ENCODE data around the gene PCNX2. TPM values are rescaled to one million over a fixed set of nuclear protein-coding genes. Genes with fewer than 3 reads are reported as not detected.

Gene PCNX2
- total and polyA plus RNA-seq, 2 experiments from 2014 or later: 42.9 to 88.3 TPM

GRCh38 chr1:232978091-232978634 lies 317.4 kb downstream of the PCNX2 start:
- H3K36me3 ChIP-seq (ENCODE audit: insufficient read depth): 0 out of 2 replicates have a peak, but pooled peaks cover 6% of the 10 kb centered on the region
- H3K4me2 ChIP-seq: no peak overlapping the region
- no peaks in the 10 kb centered on the region for H3K27me3 ChIP-seq (ENCODE audit: insufficient read depth)
- H3K79me2 ChIP-seq (replicated peaks; ENCODE audit: insufficient read depth): 0 out of 2 replicates have a peak, but pooled peaks cover 3% of the 10 kb centered on the region
- Mint-ChIP-seq H3K27me3 (ENCODE audit: insufficient read depth, low read depth, poor library complexity) (peaks cover 5% of the 10 kb centered on the region), H3K27ac (no peak overlapping the region), H3K36me3 (ENCODE audit: low read depth) (peaks cover 38% of the 10 kb centered on the region), H3K9me3 (peaks cover 3% of the 10 kb centered on the region; the same call in 1 of the 3 replicates), H3K4me3 (no peak overlapping the region), H3K4me1 (peaks cover 10% of the 10 kb centered on the region)
- 0 out of 2 replicates have a peak, but pooled peaks cover 6% of the 10 kb centered on the region for H4K20me1 ChIP-seq (replicated peaks; ENCODE audit: insufficient read depth)
- H3K9me2 ChIP-seq (ENCODE audit: insufficient read depth): no peaks in the 10 kb centered on the region
- no peak overlapping the region for H2AFZ ChIP-seq
- ATAC-seq: no peak
- peaks cover 5% of the 10 kb centered on the region for H3K4me1 ChIP-seq (ENCODE audit: insufficient read depth)
- H3K27ac ChIP-seq (ENCODE audit: low read depth): no peak overlapping the region
- TF ChIP-seq CTCF (conservative IDR thresholded peaks at IDR 0.05; ENCODE audit: low read depth in 2 of 2) (no peak), JUNB (IDR thresholded peaks at IDR 0.05; ENCODE audit: unreplicated experiment) (no peak), CREB1 (CRISPR knock-in tag; IDR thresholded peaks at IDR 0.05; ENCODE audit: low read depth) (no peak), ZNF114 (CRISPR knock-in tag; IDR thresholded peaks at IDR 0.05) (no peak), EZH2 (IDR thresholded peaks at IDR 0.05; ENCODE audit: low read depth, unreplicated experiment) (no peak), POLR2AphosphoS5 (IDR thresholded peaks at IDR 0.05; ENCODE audit: low read depth) (no peak), ZNF331 (CRISPR knock-in tag; IDR thresholded peaks at IDR 0.05; ENCODE audit: low read depth) (no peak), STAT1 (IDR thresholded peaks at IDR 0.05; ENCODE audit: unreplicated experiment) (no peak), NANOG (IDR thresholded peaks at IDR 0.05; ENCODE audit: borderline replicate concordance) (no peak)
- TF ChIP-seq, protein P1, sequence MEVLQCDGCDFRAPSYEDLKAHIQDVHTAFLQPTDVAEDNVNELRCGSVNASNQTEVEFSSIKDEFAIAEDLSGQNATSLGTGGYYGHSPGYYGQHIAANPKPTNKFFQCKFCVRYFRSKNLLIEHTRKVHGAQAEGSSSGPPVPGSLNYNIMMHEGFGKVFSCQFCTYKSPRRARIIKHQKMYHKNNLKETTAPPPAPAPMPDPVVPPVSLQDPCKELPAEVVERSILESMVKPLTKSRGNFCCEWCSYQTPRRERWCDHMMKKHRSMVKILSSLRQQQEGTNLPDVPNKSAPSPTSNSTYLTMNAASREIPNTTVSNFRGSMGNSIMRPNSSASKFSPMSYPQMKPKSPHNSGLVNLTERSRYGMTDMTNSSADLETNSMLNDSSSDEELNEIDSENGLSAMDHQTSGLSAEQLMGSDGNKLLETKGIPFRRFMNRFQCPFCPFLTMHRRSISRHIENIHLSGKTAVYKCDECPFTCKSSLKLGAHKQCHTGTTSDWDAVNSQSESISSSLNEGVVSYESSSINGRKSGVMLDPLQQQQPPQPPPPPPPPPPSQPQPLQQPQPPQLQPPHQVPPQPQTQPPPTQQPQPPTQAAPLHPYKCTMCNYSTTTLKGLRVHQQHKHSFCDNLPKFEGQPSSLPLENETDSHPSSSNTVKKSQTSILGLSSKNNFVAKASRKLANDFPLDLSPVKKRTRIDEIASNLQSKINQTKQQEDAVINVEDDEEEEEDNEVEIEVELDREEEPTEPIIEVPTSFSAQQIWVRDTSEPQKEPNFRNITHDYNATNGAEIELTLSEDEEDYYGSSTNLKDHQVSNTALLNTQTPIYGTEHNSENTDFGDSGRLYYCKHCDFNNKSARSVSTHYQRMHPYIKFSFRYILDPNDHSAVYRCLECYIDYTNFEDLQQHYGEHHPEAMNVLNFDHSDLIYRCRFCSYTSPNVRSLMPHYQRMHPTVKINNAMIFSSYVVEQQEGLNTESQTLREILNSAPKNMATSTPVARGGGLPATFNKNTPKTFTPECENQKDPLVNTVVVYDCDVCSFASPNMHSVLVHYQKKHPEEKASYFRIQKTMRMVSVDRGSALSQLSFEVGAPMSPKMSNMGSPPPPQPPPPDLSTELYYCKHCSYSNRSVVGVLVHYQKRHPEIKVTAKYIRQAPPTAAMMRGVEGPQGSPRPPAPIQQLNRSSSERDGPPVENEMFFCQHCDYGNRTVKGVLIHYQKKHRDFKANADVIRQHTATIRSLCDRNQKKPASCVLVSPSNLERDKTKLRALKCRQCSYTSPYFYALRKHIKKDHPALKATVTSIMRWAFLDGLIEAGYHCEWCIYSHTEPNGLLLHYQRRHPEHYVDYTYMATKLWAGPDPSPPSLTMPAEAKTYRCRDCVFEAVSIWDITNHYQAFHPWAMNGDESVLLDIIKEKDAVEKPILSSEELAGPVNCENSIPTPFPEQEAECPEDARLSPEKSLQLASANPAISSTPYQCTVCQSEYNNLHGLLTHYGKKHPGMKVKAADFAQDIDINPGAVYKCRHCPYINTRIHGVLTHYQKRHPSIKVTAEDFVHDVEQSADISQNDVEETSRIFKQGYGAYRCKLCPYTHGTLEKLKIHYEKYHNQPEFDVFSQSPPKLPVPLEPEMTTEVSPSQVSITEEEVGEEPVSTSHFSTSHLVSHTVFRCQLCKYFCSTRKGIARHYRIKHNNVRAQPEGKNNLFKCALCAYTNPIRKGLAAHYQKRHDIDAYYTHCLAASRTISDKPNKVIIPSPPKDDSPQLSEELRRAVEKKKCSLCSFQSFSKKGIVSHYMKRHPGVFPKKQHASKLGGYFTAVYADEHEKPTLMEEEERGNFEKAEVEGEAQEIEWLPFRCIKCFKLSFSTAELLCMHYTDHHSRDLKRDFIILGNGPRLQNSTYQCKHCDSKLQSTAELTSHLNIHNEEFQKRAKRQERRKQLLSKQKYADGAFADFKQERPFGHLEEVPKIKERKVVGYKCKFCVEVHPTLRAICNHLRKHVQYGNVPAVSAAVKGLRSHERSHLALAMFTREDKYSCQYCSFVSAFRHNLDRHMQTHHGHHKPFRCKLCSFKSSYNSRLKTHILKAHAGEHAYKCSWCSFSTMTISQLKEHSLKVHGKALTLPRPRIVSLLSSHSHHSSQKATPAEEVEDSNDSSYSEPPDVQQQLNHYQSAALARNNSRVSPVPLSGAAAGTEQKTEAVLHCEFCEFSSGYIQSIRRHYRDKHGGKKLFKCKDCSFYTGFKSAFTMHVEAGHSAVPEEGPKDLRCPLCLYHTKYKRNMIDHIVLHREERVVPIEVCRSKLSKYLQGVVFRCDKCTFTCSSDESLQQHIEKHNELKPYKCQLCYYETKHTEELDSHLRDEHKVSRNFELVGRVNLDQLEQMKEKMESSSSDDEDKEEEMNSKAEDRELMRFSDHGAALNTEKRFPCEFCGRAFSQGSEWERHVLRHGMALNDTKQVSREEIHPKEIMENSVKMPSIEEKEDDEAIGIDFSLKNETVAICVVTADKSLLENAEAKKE (CRISPR knock-in tag; IDR thresholded peaks at IDR 0.05): no peak
- TF ChIP-seq, protein P2, sequence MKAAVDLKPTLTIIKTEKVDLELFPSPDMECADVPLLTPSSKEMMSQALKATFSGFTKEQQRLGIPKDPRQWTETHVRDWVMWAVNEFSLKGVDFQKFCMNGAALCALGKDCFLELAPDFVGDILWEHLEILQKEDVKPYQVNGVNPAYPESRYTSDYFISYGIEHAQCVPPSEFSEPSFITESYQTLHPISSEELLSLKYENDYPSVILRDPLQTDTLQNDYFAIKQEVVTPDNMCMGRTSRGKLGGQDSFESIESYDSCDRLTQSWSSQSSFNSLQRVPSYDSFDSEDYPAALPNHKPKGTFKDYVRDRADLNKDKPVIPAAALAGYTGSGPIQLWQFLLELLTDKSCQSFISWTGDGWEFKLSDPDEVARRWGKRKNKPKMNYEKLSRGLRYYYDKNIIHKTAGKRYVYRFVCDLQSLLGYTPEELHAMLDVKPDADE (IDR thresholded peaks at IDR 0.05): no peak
- no peaks in the 10 kb centered on the region for H3F3A ChIP-seq (replicated peaks; ENCODE audit: low read depth)
- DNase-seq (ENCODE audit: low spot score): no peak
- no peak overlapping the region for H3K4me3 ChIP-seq
